HepG2 (cell line): ENCODE results near the gene SPAG9. TPM values are rescaled to one million over a fixed set of nuclear protein-coding genes. Genes with fewer than 3 reads are reported as not detected.

Experiments used
- ARNT2 ChIP-seq: sonication (generic); formaldehyde crosslinking; IDR thresholded peaks from 2 replicates; pipeline ENCODE4 v1.8.0; 2022; ENCODE audit warnings: mild to moderate bottlenecking, low read depth, missing genetic modification reagents, moderate library complexity
- CENPBD1 ChIP-seq: sonication (generic); formaldehyde crosslinking; IDR thresholded peaks from 2 replicates; pipeline ENCODE4 v1.8.0; 2022; ENCODE audit warnings: missing genetic modification reagents, low read depth, mild to moderate bottlenecking, borderline replicate concordance
- DMTF1 ChIP-seq: sonication (generic); formaldehyde crosslinking; IDR thresholded peaks from 2 replicates; pipeline ENCODE4 v1.4.0; 2020; ENCODE audit warnings: mild to moderate bottlenecking, missing genetic modification reagents
- FOSL1 ChIP-seq: sonication (generic); formaldehyde crosslinking; IDR thresholded peaks from 2 replicates; pipeline ENCODE4 v1.9.0; 2021; ENCODE audit warnings: missing genetic modification reagents, borderline replicate concordance
- FOXJ3 ChIP-seq: sonication (generic); formaldehyde crosslinking; IDR thresholded peaks from 2 replicates; pipeline ENCODE4 v1.4.0; 2020; ENCODE audit warnings: missing genetic modification reagents, mild to moderate bottlenecking, borderline replicate concordance
- GFI1 ChIP-seq: sonication (generic); formaldehyde crosslinking; IDR thresholded peaks from 2 replicates; pipeline ENCODE4 v1.5.0; 2020; ENCODE audit warnings: missing genetic modification reagents, mild to moderate bottlenecking, borderline replicate concordance
- HMGXB3 ChIP-seq: sonication (generic); formaldehyde crosslinking; IDR thresholded peaks from 2 replicates; pipeline ENCODE4 v1.4.0; 2020; ENCODE audit warnings: missing genetic modification reagents, borderline replicate concordance
- KDM6A ChIP-seq: IDR thresholded peaks from 2 replicates; pipeline ENCODE4 v1.6.1; 2016; ENCODE audit warnings: low read depth
- MED13 ChIP-seq: sonication (generic); formaldehyde crosslinking; IDR thresholded peaks from 2 replicates; pipeline ENCODE4 v1.5.0; 2020; ENCODE audit warnings: missing genetic modification reagents
- PAWR ChIP-seq: sonication (generic); formaldehyde crosslinking; IDR thresholded peaks from 2 replicates; pipeline ENCODE4 v1.4.0; 2020; ENCODE audit warnings: missing genetic modification reagents, mild to moderate bottlenecking, borderline replicate concordance
- RNF2 ChIP-seq: fragments of 450-650 bp; conservative IDR thresholded peaks from 2 replicates; pipeline ENCODE4 v1.6.1; 2016; ENCODE audit warnings: low read depth
- SCMH1 ChIP-seq: sonication (generic); formaldehyde crosslinking; IDR thresholded peaks from 2 replicates; pipeline ENCODE4 v1.9.0; 2021; ENCODE audit warnings: missing genetic modification reagents, mild to moderate bottlenecking, borderline replicate concordance
- SRF ChIP-seq: IDR thresholded peaks from 2 replicates; pipeline ENCODE4 v1.6.1; 2011; ENCODE audit warnings: mild to moderate bottlenecking, low read depth, low read length, moderate library complexity
- TEAD2 ChIP-seq: sonication (generic); formaldehyde crosslinking; IDR thresholded peaks from 2 replicates; pipeline ENCODE4 v1.9.0; 2021; ENCODE audit warnings: missing genetic modification reagents
- TSC22D2 ChIP-seq: sonication (generic); formaldehyde crosslinking; IDR thresholded peaks from 2 replicates; pipeline ENCODE4 v1.5.1; 2020; ENCODE audit warnings: missing genetic modification reagents, mild to moderate bottlenecking, borderline replicate concordance
- ZNF24 ChIP-seq: fragments of 450-650 bp; IDR thresholded peaks from 2 replicates; pipeline ENCODE4 v1.6.1; 2017; ENCODE audit warnings: antibody characterized with exemption, mild to moderate bottlenecking
- ZNF430 ChIP-seq: sonication (generic); formaldehyde crosslinking; IDR thresholded peaks from 2 replicates; pipeline ENCODE4 v1.9.0; 2021; ENCODE audit warnings: mild to moderate bottlenecking, missing genetic modification reagents
- ZNF7 ChIP-seq: IDR thresholded peaks from 2 replicates; pipeline ENCODE4 v1.6.1; 2016; ENCODE audit warnings: missing biosample characterization, missing genetic modification reagents
- ZNF766 ChIP-seq: sonication (generic); formaldehyde crosslinking; IDR thresholded peaks from 2 replicates; pipeline ENCODE4 v1.5.0; 2020; ENCODE audit warnings: missing genetic modification reagents, borderline replicate concordance
- polyA plus RNA-seq, 8 experiments: library from polyadenylated mRNA; depleted of rRNA in 3 of 8; stranded (reverse) in 7 of 8; unstranded in 1 of 8; fragments of >200 nt; fragmentation: Illumina TruSeq in 4 of 8; extraction: Trizol in 4 of 8; gene quantifications; 2 replicates each; pipeline versions ENCODE4 v1.2.1 to v1.2.3, GENCODE V29; 2011 to 2016; ENCODE audit warnings: low read depth in 4 of 8, missing spikeins in 1 of 8, mixed read lengths in 1 of 8; ENCODE audit not compliant: insufficient read depth in 1 of 8
- total RNA-seq, 5 experiments: library from RNA; depleted of rRNA; stranded (reverse); fragments of >200 nt; fragmentation: Illumina TruSeq; extraction: Trizol; gene quantifications; 2 replicates each; pipeline ENCODE4 v1.2.3, GENCODE V29; 2016; ENCODE audit warnings: low read depth in 1 of 5
- TF ChIP-seq, protein P1 (sequence below): sonication (generic); formaldehyde crosslinking; IDR thresholded peaks from 2 replicates; pipeline ENCODE4 v1.8.0; 2022; ENCODE audit warnings: mild to moderate bottlenecking, missing genetic modification reagents, borderline replicate concordance

The SPAG9 gene
- total and polyA plus RNA-seq, 2 of the 13 experiments (the other 11 are each of a cell fraction or from before 2014, with no cell fraction given), result 43.2 to 78.6 TPM

DNA sequence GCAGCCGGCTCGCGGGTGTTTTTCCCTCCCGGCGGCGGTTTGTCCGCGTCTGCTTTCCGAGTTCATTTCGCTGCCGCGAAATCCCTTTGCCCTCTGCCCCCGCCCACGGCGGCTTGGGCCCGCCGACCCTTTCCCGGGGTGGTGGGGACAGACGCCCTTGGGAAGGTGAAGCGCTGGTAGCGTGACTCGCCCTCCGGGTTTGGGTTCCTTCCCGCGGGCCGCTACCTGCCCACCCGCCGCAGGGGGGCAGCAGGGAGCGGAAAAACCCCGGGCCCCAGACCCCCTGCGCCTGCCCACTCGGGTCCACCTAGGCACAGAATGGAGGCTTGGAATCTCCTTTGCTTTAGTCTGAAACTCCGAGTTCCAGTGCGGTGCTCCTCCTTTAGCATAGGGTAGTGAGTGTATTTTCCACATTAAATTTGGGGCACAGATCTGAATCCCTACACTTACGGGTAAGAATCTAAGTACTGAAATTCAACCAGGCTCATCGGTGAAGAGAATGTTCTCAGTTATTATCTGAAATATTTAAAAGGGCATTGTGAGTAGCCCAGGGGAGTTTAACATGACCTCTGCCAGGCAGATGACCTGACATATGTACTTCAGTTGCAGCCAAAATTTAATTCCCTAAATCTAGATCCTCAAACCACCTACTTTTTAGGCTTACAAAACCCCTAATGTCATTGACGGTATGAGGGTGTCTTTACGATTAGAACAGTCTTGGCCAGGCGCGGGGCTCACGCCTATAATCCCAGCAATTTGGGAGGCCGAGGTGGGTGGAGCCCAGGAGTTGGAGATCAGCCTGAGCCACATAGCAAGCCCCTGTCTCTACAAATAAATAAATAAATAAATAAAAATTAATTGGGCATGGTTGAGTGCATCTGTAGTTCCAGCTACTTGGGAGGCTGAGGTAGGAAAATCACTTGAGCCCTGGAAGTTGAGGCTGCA, 46.6 kb upstream of the SPAG9 start (continued):
- TF ChIP-seq CENPBD1 (CRISPR knock-in tag), result no peak
- peak; percentile 87 for TF ChIP-seq MED13 (CRISPR knock-in tag)
- no peak; the same call in 1 of the 2 replicates for TF ChIP-seq FOSL1
- TF ChIP-seq TEAD2 (CRISPR knock-in tag), result no peak
- no peak for TF ChIP-seq DMTF1
- TF ChIP-seq SRF, result no peak
- TF ChIP-seq ARNT2 (CRISPR knock-in tag), result peak; percentile 28; the same call in 1 of the 2 replicates
- TF ChIP-seq ZNF7 (CRISPR knock-in tag), result no peak
- no peak; the same call in 1 of the 2 replicates for TF ChIP-seq PAWR (CRISPR knock-in tag)
- TF ChIP-seq RNF2, result no peak
- no peak for TF ChIP-seq ZNF766
- no peak for TF ChIP-seq KDM6A (CRISPR knock-in tag)
- no peak; the same call in 1 of the 2 replicates for TF ChIP-seq HMGXB3 (CRISPR knock-in tag)
- TF ChIP-seq ZNF24, result no peak
- TF ChIP-seq GFI1 (CRISPR knock-in tag), result no peak
- TF ChIP-seq, protein P1, sequence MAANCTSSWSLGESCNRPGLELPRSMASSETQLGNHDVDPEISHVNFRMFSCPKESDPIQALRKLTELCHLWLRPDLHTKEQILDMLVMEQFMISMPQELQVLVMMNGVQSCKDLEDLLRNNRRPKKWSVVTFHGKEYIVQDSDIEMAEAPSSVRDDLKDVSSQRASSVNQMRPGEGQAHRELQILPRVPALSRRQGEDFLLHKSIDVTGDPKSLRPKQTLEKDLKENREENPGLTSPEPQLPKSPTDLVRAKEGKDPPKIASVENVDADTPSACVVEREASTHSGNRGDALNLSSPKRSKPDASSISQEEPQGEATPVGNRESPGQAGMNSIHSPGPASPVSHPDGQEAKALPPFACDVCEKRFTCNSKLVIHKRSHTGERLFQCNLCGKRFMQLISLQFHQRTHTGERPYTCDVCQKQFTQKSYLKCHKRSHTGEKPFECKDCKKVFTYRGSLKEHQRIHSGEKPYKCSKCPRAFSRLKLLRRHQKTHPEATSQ (CRISPR knock-in tag), result peak; percentile 86
- no peak for TF ChIP-seq ZNF430 (CRISPR knock-in tag)
- no peak for TF ChIP-seq FOXJ3
- TF ChIP-seq TSC22D2 (CRISPR knock-in tag), result 0 out of 2 replicates have a peak, but pooled peaks have one; percentile 37
- TF ChIP-seq SCMH1, result no peak
